Fibroblast of skin of left biceps (primary cell): Measurements from ENCODE around the gene PISD.

Experiments
- DNase-seq, 2 experiments: peaks; one replicate each; pipeline ENCODE4 v3.0.0-alpha.2; 2013; ENCODE audit warnings: low read depth in 2 of 2

PISD gene

GRCh38 chr22:31626427-31627150, 35.4 kb downstream of the PISD start:
- DNase-seq: no peak

GRCh38 chr22:31625661-31626426, 36.2 kb downstream of the PISD start:
- DNase-seq: no peak

GRCh38 chr22:31625257-31625640, 36.8 kb downstream of the PISD start:
- no peak for DNase-seq

GRCh38 chr22:31623592-31624304, 38.3 kb downstream of the PISD start:
- DNase-seq: no peak

- no peak for DNase-seq
Measured at GRCh38 chr22:31622980-31623379, 39.0 kb downstream of the PISD start.

GRCh38 chr22:31621507-31622124, 40.4 kb downstream of the PISD start:
- DNase-seq: no peak

- DNase-seq: no peak
Measured at GRCh38 chr22:31620756-31621480, 41.1 kb downstream of the PISD start.

GRCh38 chr22:31619611-31620300, 42.3 kb downstream of the PISD start:
- DNase-seq: no peak

GRCh38 chr22:31618471-31619176, 43.4 kb downstream of the PISD start:
- DNase-seq: no peak

GRCh38 chr22:31618057-31618456, 44.0 kb downstream of the PISD start:
- no peak for DNase-seq

GRCh38 chr22:31616315-31616980, 45.6 kb downstream of the PISD start:
- no peak for DNase-seq

- DNase-seq: no peak
Measured at GRCh38 chr22:31615940-31616314, 46.1 kb downstream of the PISD start.

GRCh38 chr22:31615491-31615860, 46.5 kb downstream of the PISD start:
- DNase-seq: no peak

- no peak for DNase-seq
Measured at GRCh38 chr22:31614781-31615490, 47.1 kb downstream of the PISD start.

- DNase-seq: no peak
Measured at GRCh38 chr22:31613904-31614296, 48.1 kb downstream of the PISD start.

GRCh38 chr22:31613286-31613903, 48.6 kb downstream of the PISD start:
- no peak for DNase-seq

- no peak for DNase-seq
Measured at GRCh38 chr22:31612891-31613285, 49.1 kb downstream of the PISD start.

GRCh38 chr22:31611061-31611760, 50.8 kb downstream of the PISD start:
- no peak for DNase-seq
